ENCODE results near the gene SEC11A.
"Not testable (repeated sequence)": the region's sequence is repeated elsewhere in the genome, so short reads cannot be mapped to it uniquely, and the experiment has no call there.

The SEC11A gene

DNA sequence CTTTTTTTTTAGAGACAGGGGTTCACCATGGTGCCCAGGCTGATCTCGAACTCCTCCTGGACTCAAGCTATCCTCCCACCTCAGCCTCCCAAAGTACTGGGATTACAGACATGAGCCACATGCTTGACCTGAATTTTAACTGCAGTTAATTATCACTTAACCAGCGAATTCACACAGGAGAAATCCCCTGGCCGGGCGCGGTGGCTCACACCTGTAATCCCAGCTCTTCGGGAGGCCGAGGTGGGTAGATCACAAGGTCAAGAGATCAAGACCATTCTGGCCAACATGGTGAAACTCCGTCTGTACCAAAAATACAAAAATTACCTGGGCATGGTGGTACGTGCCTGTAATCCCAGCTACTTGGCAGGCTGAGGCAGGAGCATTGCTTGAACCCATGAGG is 74.1 kb downstream of the SEC11A start:
- not testable (repeated sequence) for DNase-seq (ENCODE audit: low spot score)

DNA sequence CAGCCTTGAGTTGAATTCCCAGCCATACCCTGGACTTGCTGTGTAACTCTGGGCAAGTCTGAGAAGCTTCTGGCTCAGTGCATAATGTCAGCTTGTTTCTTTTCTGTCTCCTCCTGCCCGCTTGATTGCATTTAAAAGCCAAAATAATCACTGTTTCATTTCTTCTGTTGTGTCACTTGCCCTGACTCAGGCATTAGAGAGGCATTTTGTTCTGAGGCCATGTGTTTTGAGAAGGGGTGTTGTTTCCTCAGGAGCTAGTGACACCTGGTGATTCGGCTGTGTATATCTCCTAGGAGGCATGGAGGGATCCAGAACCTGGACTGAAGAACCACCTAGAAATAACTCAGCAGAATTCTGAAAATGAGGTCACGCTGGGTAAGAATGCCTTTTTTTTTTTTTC is 77.8 kb downstream of the SEC11A start:
- DNase-seq (ENCODE audit: low spot score) = peak; percentile 46

DNA sequence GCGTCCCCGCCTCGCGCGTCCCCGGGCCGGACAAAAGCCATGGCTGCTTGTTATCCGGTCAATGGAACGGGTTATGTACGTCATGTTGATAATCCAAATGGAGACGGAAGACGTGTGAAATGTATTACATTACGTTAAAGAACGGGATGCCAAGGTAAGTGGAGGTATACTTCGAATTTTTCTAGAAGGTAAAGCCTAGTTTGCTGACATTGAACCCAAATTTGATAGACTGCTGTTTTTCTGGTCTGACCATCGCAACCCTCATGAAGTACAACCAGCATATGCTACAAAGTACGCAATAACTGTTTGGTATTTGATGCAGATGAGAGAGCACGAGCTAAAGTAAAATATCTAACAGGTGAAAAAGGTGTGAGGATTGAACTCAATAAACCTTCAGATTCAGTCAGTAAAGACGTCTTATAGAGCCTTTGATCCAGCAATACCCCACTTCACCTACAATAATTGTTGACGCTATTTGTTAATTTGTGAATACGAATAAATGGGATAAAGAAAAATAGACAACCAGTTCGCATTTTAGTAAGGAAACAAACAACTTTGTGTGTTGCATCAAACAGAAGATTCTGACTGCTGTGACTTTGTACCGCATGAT is 81.6 kb downstream of the SEC11A start:
- DNase-seq (ENCODE audit: low spot score) = no peak

GRCh38 chr15:84633311-84634227 is 82.4 kb downstream of the SEC11A start:
- peak; percentile 67 for DNase-seq (ENCODE audit: low spot score)

DNA sequence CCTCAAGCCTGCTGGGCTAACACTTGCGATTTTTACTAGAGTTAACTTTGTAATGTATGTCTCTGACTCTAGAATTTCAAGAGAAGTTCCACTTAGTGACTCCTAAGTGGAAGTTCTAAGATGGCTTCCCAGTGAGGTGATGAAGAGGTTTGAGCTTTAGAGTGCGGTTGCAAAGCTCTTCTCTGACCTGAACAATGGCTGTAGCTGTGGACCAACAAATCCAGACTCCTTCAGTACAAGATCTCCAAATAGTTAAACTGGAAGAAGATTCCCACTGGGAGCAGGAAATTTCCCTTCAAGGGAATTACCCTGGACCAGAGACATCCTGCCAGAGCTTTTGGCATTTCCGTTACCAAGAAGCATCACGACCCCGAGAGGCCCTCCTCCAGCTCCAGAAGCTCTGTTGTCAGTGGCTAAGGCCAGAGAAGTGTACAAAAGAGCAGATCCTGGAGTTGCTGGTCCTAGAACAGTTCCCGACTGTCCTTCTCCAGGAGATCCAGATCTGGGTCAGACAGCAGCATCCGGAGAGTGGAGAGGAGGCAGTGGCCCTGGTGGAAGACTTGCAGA is 84.2 kb downstream of the SEC11A start:
- no peak for DNase-seq (ENCODE audit: low spot score)

- DNase-seq (ENCODE audit: low spot score) = no peak
Observed at GRCh38 chr15:84629033-84629432, 86.9 kb downstream of the SEC11A start.

- no peak for DNase-seq (ENCODE audit: low spot score)
Observed at GRCh38 chr15:84625123-84625522, 90.8 kb downstream of the SEC11A start.

GRCh38 chr15:84624359-84624758 is 91.6 kb downstream of the SEC11A start:
- DNase-seq (ENCODE audit: low spot score) = no peak

GRCh38 chr15:84621358-84621979 is 94.5 kb downstream of the SEC11A start:
- no peak for DNase-seq (ENCODE audit: low spot score)

- no peak for DNase-seq (ENCODE audit: low spot score)
Observed at GRCh38 chr15:84620626-84621025, 95.3 kb downstream of the SEC11A start.
